ENCODE measurements around the gene BCL10. TPM values are rescaled to one million over a fixed set of nuclear protein-coding genes. Genes with fewer than 3 reads are reported as not detected.
A peak's percentile ranks its signal among the peaks of the same experiment; 100 is the strongest.

Gene BCL10
- total RNA-seq, 4 donors from 2014 or later, result 15.3 to 31.9 (median 26.8) TPM

DNA sequence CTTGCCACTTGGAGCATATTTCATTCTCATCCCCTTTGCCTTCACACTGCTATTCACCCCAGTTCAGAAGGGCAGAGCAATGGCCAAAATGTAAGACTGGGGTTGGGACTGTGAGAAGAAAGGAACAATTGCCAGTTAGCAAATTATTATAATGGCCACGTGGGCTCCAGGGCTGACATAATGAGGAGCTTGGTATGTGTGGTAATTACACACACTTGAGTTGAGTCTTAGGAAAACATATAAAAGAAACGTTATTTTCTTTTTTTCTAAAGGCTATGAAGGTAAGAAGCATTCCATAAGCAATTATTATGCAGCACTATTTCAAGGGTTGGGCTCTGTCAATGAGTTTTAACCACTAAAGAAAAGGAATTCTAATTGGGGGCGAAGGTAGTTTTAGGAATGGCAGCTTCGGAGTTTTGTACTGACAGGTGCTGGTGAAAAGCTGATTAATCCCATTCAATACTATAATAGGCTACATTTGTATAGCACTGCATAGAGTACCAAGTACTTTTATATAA, 32.5 kb upstream of the BCL10 start:
- intact Hi-C loops (cut with DNase I; ENCODE audit: low total_unique reads), result loop anchor here (10.0 kb wide), 1 partner anchor 386 kb away; no protein-coding TSS in a partner anchor
- DNase-seq, result no peak
- H3K4me3 ChIP-seq, result no peak overlapping the region
- H3K27ac ChIP-seq, result no peak overlapping the region
- no peaks in the 10 kb centered on the region for H3K4me1 ChIP-seq
- no peaks in the 10 kb centered on the region for H3K27me3 ChIP-seq
- H3K36me3 ChIP-seq, result no peaks in the 10 kb centered on the region
- H3K9me3 ChIP-seq, result no peaks in the 10 kb centered on the region
- TF ChIP-seq CTCF (IDR thresholded peaks at IDR 0.05) (peak in 1 of 4 experiments; percentile 7), POLR2A (IDR thresholded peaks at IDR 0.05) (no peak)

GRCh38 chr1:85307987-85308832, 31.8 kb upstream of the BCL10 start:
- Histone ChIP-seq H3K9me3 (no peaks in the 10 kb centered on the region), H3K27ac (peak overlapping the region in 1 of 2 donors; percentile 33), H3K36me3 (no peaks in the 10 kb centered on the region), H3K4me1 (no peaks in the 10 kb centered on the region), H3K27me3 (no peaks in the 10 kb centered on the region), H3K4me3 (no peak overlapping the region)
- peak; percentile 88 to 89 for DNase-seq
- TF ChIP-seq POLR2A (IDR thresholded peaks at IDR 0.05) (no peak), CTCF (IDR thresholded peaks at IDR 0.05) (peak; percentile 98 to 100 (median 98))
- intact Hi-C loops (cut with DNase I; ENCODE audit: low total_unique reads), result loop anchor here (10.0 kb wide), 1 partner anchor 387 kb away; no protein-coding TSS in a partner anchor

- Histone ChIP-seq H3K4me3 (no peak overlapping the region), H3K36me3 (no peaks in the 10 kb centered on the region), H3K27me3 (no peaks in the 10 kb centered on the region), H3K27ac (no peak overlapping the region), H3K4me1 (no peaks in the 10 kb centered on the region), H3K9me3 (no peaks in the 10 kb centered on the region)
- no peak for TF ChIP-seq POLR2A (IDR thresholded peaks at IDR 0.05)
- no peak for TF ChIP-seq CTCF (IDR thresholded peaks at IDR 0.05)
- intact Hi-C loops (cut with DNase I; ENCODE audit: low total_unique reads), result loop anchor here (10.0 kb wide), 1 partner anchor 389 kb away; no protein-coding TSS in a partner anchor
- DNase-seq, result no peak
These were observed 29.8 kb upstream of the BCL10 start for GRCh38 chr1:85306236-85306635.

DNA sequence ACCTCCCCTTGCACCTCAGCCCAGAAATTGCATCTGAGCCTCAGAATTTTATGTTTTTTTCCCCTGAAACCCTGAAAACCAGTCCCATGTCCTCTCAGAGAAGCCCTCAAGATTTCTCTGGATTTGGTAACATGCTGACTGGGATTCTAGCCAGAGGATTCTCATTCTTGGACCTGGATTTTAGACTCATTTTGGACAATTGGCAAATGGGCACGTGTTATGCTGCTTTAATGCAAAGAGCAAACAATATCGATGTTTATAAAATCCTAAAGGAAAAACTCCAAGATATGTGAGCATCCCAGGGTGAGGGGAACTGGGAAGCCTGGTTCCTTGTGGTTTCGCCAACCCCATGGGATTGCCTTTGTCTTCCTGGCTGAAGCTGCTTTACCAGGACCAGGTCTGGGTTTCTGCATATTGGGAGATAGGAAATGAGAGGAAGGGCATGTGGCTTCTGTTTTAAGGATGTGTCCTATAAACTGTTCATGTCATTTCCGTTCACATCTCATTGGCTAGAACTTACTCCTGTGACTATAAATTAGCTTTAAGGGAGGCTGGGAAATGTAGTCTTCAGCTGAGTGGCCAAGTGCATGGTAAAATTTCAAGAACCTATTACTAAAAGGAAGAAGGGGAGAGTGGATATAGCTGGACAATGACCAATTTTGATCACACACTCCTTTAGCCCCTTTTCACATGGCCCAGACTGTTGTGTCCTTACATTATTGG, 27.2 kb upstream of the BCL10 start:
- intact Hi-C loops (cut with DNase I; ENCODE audit: low total_unique reads), result loop anchor here (10.0 kb wide), 1 partner anchor 391 kb away; no protein-coding TSS in a partner anchor
- no peaks in the 10 kb centered on the region for H3K36me3 ChIP-seq

More for the DNA sequence above, 27.2 kb upstream of the BCL10 start:
- DNase-seq, result no peak
- Histone ChIP-seq H3K4me3 (no peak overlapping the region), H3K9me3 (no peaks in the 10 kb centered on the region), H3K27ac (no peak overlapping the region), H3K4me1 (no peaks in the 10 kb centered on the region), H3K27me3 (no peaks in the 10 kb centered on the region)
- TF ChIP-seq CTCF (IDR thresholded peaks at IDR 0.05) (no peak), POLR2A (IDR thresholded peaks at IDR 0.05) (no peak)

All from uterus (tissue), 4 donors.